GM19372 (cell line): Measurements from ENCODE around the gene GHDC.
"Not testable (repeated sequence)": the region's sequence is repeated elsewhere in the genome, so short reads cannot be mapped to it uniquely, and the experiment has no call there.

Experiments used
- ATAC-seq: cut with Tn5 transposase; IDR thresholded peaks from one replicate; pipeline ENCODE4 v1.9.1; 2021; ENCODE audit warnings: mild to moderate bottlenecking, low read depth, moderate library complexity; ENCODE audit not compliant: unreplicated experiment

GHDC gene

GRCh38 chr17:42163113-42163512 is 31.2 kb downstream of the GHDC start:
- ATAC-seq = no peak

- no peak for ATAC-seq
These were observed 33.8 kb downstream of the GHDC start for GRCh38 chr17:42160531-42160910.

- ATAC-seq = no peak
These were observed 34.3 kb downstream of the GHDC start for GRCh38 chr17:42159796-42160530.

DNA sequence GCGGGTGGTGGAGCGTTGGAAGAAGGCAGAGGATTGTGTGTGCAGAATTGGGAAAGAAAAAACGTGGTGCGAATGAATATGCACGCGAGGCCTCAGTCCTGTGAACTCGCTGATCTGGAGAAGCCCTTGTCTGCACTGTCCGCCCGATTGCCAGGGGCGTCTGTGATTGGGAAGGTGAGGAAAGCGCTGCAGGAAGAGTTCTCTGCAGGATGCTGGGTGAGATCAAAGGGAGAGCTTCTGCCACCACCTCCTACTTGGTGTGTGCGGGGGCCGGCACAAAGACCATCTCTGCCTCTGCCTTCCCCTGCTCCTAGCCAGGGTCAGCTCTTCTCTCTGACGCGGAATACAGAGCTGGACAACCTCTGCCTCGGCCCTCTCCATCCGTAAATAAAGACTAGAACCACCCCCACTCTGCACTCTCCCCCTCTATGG is 38.7 kb downstream of the GHDC start:
- ATAC-seq = no peak

DNA sequence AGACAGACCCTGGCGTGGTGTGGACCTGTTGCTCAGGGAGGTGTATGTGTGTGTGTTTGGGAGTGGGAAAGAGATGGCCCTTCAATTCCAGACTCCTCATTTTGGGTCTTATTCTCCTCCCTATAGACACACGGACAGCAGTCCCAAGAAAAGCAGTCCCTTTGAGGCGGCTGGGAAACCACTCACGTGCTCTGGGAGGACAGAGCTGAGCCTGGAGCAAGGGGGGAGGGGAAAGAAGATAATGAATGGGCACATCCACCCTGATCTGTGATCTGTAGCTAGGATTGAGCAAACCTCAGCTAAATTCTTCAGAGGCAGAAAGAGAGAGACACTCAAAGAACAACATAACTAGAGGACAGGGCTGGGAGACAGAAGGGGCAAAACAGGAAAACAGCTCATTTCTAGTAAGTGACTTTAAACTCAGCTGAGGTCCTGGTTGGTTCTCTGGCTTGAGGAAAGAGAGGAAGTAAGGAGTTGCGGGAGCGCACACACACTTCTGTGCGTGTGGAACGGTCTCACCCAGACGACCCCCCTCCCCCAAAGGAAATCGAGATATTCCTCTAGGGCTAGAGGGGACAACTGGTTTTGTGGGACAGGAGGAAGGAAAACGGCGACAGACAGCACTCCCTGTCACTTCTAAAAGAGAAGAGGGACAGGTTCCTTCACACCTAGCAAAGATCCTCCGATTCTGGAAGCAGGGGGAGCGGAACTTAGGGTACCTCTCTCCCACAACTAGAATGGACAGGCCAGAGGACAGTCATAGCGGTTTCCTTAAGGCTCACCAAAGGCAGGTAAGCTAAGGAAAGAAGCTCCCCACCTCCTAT is 40.2 kb downstream of the GHDC start:
- peak; percentile 6 for ATAC-seq

GRCh38 chr17:42146911-42147607 is 47.2 kb downstream of the GHDC start:
- ATAC-seq = no peak

DNA sequence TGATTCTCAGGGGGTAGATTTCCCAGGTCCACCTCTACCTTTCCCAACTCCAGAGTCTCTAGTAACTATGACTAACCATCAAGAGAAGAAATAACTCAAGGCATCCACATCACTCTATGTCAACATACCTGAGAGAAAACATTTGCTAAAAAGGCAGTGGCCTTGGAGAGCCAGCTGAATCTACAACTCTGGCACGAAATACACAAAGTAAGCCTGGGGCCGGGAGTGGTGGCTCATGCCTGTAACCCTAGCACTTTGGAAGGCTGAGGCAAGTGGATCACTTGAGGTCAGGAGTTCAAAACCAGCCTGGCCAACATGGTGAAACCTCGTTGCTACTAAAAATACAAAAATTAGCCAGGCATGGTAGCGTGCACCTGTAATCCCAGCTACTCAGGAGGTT is 51.2 kb downstream of the GHDC start:
- not testable (repeated sequence) for ATAC-seq

- ATAC-seq = no peak
These were observed 51.9 kb downstream of the GHDC start for GRCh38 chr17:42142371-42142896.

DNA sequence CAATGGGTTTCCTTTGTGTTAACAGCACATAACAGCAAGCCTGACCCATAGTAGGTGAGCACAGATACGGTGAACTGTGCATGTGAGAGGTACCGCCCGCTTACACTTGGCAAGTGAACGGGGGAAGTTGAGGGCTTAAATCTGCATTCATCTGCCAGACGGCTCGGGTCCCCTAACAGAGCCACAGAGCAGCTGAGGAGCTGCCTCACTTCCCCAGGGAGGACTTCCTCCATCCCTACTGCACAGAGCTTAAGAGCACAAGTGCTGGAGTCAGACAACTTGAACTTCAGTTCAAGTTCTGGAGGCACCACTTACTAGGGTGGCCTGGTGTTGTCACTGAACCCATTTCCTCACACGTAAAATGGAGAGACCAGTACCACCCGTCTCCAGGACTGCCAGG is 52.9 kb downstream of the GHDC start:
- no peak for ATAC-seq

- not testable (repeated sequence) for ATAC-seq
These were observed 53.6 kb downstream of the GHDC start for GRCh38 chr17:42140690-42141089.
